Naive thymus-derived CD4-positive, alpha-beta T cell (primary cell): ENCODE data around the gene LAMB2. TPM values are rescaled to one million over a fixed set of nuclear protein-coding genes. Genes with fewer than 3 reads are reported as not detected.

Source experiments
- ATAC-seq: fragments of 150-1000 bp; cut with Tn5 transposase; 2 replicates; pipeline ENCODE4 v1.10.0; 2021; ENCODE audit warnings: mild to moderate bottlenecking, moderate library complexity
- CTCF ChIA-PET: fragments of 350-600 bp; sonication (Branson Sonifier 250); formaldehyde crosslinking; loops from one replicate; lab custom pipeline; 2021; ENCODE audit warnings: antibody characterized with exemption; lab: Charles Lee
- POLR2A ChIA-PET: fragments of 350-600 bp; sonication (Branson Sonifier 250); formaldehyde crosslinking; loops from one replicate; lab custom pipeline; 2021; ENCODE audit warnings: antibody characterized with exemption, inconsistent platforms; lab: Charles Lee
- DNase-seq, 9 donors: peaks; one replicate each; pipeline versions ENCODE4 v3.0.0 to v3.0.0-alpha.2; 2020 to 2022; ENCODE audit warnings: mixed read lengths in 1 of 9
- H3K27ac ChIP-seq: one replicate; pipeline ENCODE4 v1.7.0; 2013; ENCODE audit warnings: mild to moderate bottlenecking, low read depth, low read length, moderate library complexity
- H3K27me3 ChIP-seq, 2 donors: one replicate each; pipeline ENCODE4 v1.7.0; 2013; ENCODE audit warnings: low read length in 2 of 2, mild to moderate bottlenecking in 2 of 2, moderate library complexity in 2 of 2; ENCODE audit not compliant: control insufficient read depth in 2 of 2, insufficient read depth in 2 of 2
- H3K36me3 ChIP-seq, 3 experiments: 1 replicate in 2 of 3; 2 replicates in 1 of 3; pipeline ENCODE4 v1.7.0; 2013; ENCODE audit warnings: low read length in 3 of 3, mild to moderate bottlenecking in 3 of 3, moderate library complexity in 1 of 3; ENCODE audit not compliant: insufficient read depth in 3 of 3, control insufficient read depth in 2 of 3
- H3K4me1 ChIP-seq, 2 donors: one replicate each; pipeline ENCODE4 v1.7.0; 2013; ENCODE audit warnings: low read length in 2 of 2, mild to moderate bottlenecking in 2 of 2, moderate library complexity in 1 of 2; ENCODE audit not compliant: control insufficient read depth in 2 of 2, insufficient read depth in 2 of 2
- H3K4me3 ChIP-seq: 2 replicates; pipeline ENCODE4 v1.7.0; 2013; ENCODE audit warnings: mild to moderate bottlenecking, low read length
- H3K9me3 ChIP-seq, 3 experiments: 1 replicate in 2 of 3; 2 replicates in 1 of 3; pipeline ENCODE4 v1.7.0; 2013; ENCODE audit warnings: low read length in 3 of 3; ENCODE audit not compliant: control insufficient read depth in 2 of 3
- H3K27ac Mint-ChIP-seq, 9 donors: one replicate each; pipeline ENCODE4 v1.8.0; 2020 to 2022; ENCODE audit warnings: mixed read lengths in 9 of 9, mild to moderate bottlenecking in 8 of 9, moderate library complexity in 5 of 9, inconsistent platforms in 2 of 9
- H3K27me3 Mint-ChIP-seq, 5 donors: one replicate each; pipeline ENCODE4 v1.8.0; 2021 to 2022; ENCODE audit warnings: mixed read lengths in 5 of 5, mild to moderate bottlenecking in 1 of 5
- H3K36me3 Mint-ChIP-seq, 5 donors: one replicate each; pipeline ENCODE4 v1.8.0; 2020 to 2022; ENCODE audit warnings: mixed read lengths in 5 of 5, mild to moderate bottlenecking in 3 of 5, inconsistent platforms in 1 of 5
- H3K4me1 Mint-ChIP-seq, 7 donors: one replicate each; pipeline ENCODE4 v1.8.0; 2020 to 2022; ENCODE audit warnings: mixed read lengths in 7 of 7, mild to moderate bottlenecking in 3 of 7, inconsistent platforms in 1 of 7
- H3K4me3 Mint-ChIP-seq, 10 donors: one replicate each; pipeline ENCODE4 v1.8.0; 2020 to 2022; ENCODE audit warnings: mild to moderate bottlenecking in 10 of 10, mixed read lengths in 10 of 10, moderate library complexity in 6 of 10, inconsistent platforms in 2 of 10
- H3K9me3 Mint-ChIP-seq, 11 donors: one replicate each; pipeline ENCODE4 v1.8.0; 2020 to 2022; ENCODE audit warnings: mixed read lengths in 11 of 11, mild to moderate bottlenecking in 4 of 11, inconsistent platforms in 1 of 11, moderate library complexity in 1 of 11
- intact Hi-C, 2 donors: fragments of 100-400 bp; cut with micrococcal nuclease; formaldehyde crosslinking; loops; one replicate each; pipeline ENCODE4 v1.15.1; 2023
- polyA plus RNA-seq, 2 donors: library from polyadenylated mRNA; unstranded; fragments of 300-500 nt; fragmentation: Illumina TruSeq; gene quantifications; one replicate each; pipeline ENCODE4 v1.2.3, GENCODE V29; 2021
- total RNA-seq, 6 experiments: library from RNA in 5 of 6; stranded (reverse) in 5 of 6; gene quantifications; 1 replicate in 5 of 6; 2 replicates in 1 of 6; pipeline ENCODE4 v1.2.3 and lab custom pipeline; 2021 to 2026

The LAMB2 gene
- total and polyA plus RNA-seq, 7 experiments from 2014 or later, result 1.2 to 5.0 (median 1.9) TPM; not detected in 3

DNA sequence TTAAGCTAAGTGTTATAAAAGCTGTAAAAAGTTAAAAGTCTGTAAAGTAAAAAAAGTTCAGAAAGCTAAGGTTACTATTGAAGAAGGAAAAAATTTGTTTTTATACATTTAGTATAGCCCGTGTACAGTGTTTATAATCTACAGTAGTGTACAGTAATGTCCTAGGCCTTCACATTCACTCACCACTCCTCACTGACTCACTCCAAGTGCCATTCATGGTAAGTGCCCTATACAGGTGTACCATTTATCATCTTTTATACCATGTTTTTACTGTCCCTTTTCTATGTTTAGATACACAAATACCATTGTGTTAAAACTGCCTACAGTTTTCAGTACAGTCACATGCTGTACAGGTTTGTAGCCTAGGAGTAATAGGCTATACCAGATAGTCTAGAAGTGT lies 24.4 kb upstream of the LAMB2 start:
- Histone ChIP-seq H3K36me3 (peaks cover 0 to 11% (median 0%) of the 10 kb centered on the region in 3 experiments), H3K9me3 (no peaks in the 10 kb centered on the region), H3K4me1 (no peaks in the 10 kb centered on the region), H3K4me3 (no peak overlapping the region), H3K27ac (peak overlapping the region; percentile 20), H3K27me3 (no peaks in the 10 kb centered on the region)
- intact Hi-C loops, result loop anchor here in 1 of 2 donors (5.0 kb wide), 1 partner anchor 130 kb away; the partner anchor contains the start of gene IMPDH2
- Mint-ChIP-seq H3K27ac (peak overlapping the region in 1 of 9 donors; percentile 15), H3K27me3 (no peaks in the 10 kb centered on the region), H3K36me3 (peaks cover 0 to 1% (median 0%) of the 10 kb centered on the region in 5 donors), H3K4me3 (no peak overlapping the region), H3K4me1 (peaks cover 0 to 6% (median 4%) of the 10 kb centered on the region in 7 donors), H3K9me3 (no peaks in the 10 kb centered on the region)
- CTCF ChIA-PET, result interaction anchor here (0.9 to 8.4 kb wide), 4 partner anchors 36 to 205 kb away, joined by 3 to 64 read pairs (median 5); partner anchors contain the start of genes P4HTM and USP19
- POLR2A ChIA-PET, result interaction anchor here (0.6 to 2.4 kb wide), 4 partner anchors 37 to 296 kb away, joined by 3 to 10 read pairs (median 8); partner anchors contain the start of gene USP19
- DNase-seq (no peak), ATAC-seq (no peak)

DNA sequence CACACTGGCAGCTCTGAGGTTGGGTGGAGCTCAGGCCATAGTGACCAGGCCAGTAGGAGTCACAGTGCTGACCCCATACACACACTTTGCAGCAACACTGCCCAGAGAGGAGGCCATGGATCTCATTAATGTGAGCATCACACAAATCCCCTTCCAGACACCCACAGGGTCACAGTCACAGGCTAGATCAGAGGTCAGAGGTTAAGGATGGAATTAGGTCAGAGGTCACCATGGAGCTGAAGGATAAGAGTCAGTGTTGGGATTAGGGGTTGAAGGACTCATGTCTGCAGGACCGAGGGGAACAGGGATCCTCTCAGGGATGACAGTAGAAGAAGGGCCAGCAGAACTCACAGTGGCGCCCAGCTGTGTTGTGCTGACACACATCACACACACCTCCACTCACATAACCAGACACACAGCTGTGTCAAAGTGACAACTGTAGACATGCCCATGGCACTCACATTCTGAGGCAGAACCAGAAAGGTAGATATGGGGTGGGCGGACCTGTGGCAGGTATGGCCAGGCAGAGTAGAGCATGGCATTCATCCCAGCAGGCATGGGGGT lies 20.6 kb upstream of the LAMB2 start:
- peak overlapping the region in 4 of 9 donors; percentile 30 to 73 (median 60) for H3K27ac Mint-ChIP-seq
- DNase-seq (no peak), ATAC-seq (peak; percentile 16)
- no peak overlapping the region for H3K4me3 Mint-ChIP-seq
- no peaks in the 10 kb centered on the region for H3K9me3 Mint-ChIP-seq
- peaks cover 0 to 5% (median 2%) of the 10 kb centered on the region in 7 donors for H3K4me1 Mint-ChIP-seq
- no peaks in the 10 kb centered on the region for H3K27me3 Mint-ChIP-seq
- no peaks in the 10 kb centered on the region for H3K9me3 ChIP-seq
- intact Hi-C loops, result no loop called here
- CTCF ChIA-PET, result interaction anchor here (8.4 kb wide), 1 partner anchor 164 kb away, joined by 64 read pairs; the partner anchor contains the start of gene P4HTM
- no peaks in the 10 kb centered on the region for H3K36me3 ChIP-seq
- peaks cover 0 to 1% (median 0%) of the 10 kb centered on the region in 5 donors for H3K36me3 Mint-ChIP-seq
- H3K27me3 ChIP-seq, result no peaks in the 10 kb centered on the region
- H3K27ac ChIP-seq, result no peak overlapping the region
- no peaks in the 10 kb centered on the region for H3K4me1 ChIP-seq
- POLR2A ChIA-PET, result interaction anchor here (0.6 to 1.6 kb wide), 5 partner anchors 30 to 1410 kb away, joined by 3 to 7 read pairs (median 3); partner anchors contain the start of gene USP19
- no peak overlapping the region for H3K4me3 ChIP-seq

DNA sequence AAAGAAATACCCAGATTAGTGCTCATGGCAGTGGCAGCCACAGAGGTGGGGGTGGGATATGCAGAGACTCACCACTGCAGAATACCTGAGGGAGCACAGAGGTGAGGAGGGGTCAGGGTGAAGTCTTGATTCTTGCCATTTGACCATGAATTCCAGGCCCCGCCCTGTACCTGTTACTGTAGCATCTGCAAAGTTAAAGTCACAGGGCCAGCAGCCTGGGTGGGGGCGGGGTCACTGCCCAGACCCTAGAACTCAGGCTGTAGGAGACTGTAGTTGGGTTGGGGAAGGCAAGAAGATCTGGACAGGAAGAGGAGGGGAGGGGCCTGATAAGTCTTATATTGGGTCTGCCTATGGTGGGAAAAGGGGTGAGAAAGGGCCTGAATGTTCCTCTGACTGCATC lies 18.8 kb upstream of the LAMB2 start:
- H3K9me3 Mint-ChIP-seq, result no peaks in the 10 kb centered on the region
- ATAC-seq, result no peak
- POLR2A ChIA-PET, result no interaction called here

DNA sequence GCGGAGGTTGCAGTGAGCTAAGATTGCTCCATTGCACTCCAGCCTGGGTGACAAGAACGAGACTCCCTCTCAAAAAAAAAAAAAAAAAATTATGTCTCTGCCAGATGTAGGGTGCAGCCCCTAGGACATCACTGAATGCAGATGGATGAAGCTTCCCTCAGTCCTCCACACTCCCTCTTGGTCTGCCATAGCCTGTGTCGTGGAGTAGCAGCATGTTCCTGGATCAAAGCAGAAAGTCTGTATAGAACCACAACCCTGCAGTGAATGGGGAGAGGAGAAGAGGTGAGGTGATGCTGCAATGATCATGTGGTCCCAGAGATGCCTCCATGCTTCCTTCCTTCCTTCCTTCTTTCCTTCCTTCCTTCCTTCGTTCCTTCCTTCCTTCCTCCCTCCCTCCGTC lies 15.3 kb upstream of the LAMB2 start:
- no peak for ATAC-seq
- Histone ChIP-seq H3K4me1 (no peaks in the 10 kb centered on the region), H3K27me3 (no peaks in the 10 kb centered on the region), H3K36me3 (no peaks in the 10 kb centered on the region), H3K9me3 (no peaks in the 10 kb centered on the region), H3K27ac (no peak overlapping the region), H3K4me3 (no peak overlapping the region)
- Mint-ChIP-seq H3K27ac (no peak overlapping the region), H3K9me3 (no peaks in the 10 kb centered on the region), H3K4me3 (no peak overlapping the region), H3K4me1 (peaks cover 0 to 3% (median 0%) of the 10 kb centered on the region in 7 donors), H3K36me3 (no peaks in the 10 kb centered on the region), H3K27me3 (no peaks in the 10 kb centered on the region)
- intact Hi-C loops, result no loop called here
- ChIA-PET POLR2A (interaction anchor here (0.7 kb wide), 1 partner anchor 27 kb away, joined by 4 read pairs; no protein-coding TSS in a partner anchor), CTCF (no interaction called here)
- no peak for DNase-seq

More for the DNA sequence above, 18.8 kb upstream of the LAMB2 start:
- CTCF ChIA-PET, result no interaction called here
- no peaks in the 10 kb centered on the region for H3K36me3 Mint-ChIP-seq
- no peaks in the 10 kb centered on the region for H3K9me3 ChIP-seq
- no peak overlapping the region for H3K4me3 ChIP-seq
- peak overlapping the region in 2 of 9 donors; percentile 48 to 61 for H3K27ac Mint-ChIP-seq
- H3K27me3 Mint-ChIP-seq, result no peaks in the 10 kb centered on the region
- H3K36me3 ChIP-seq, result no peaks in the 10 kb centered on the region
- no peak overlapping the region for H3K27ac ChIP-seq
- no peak overlapping the region for H3K4me3 Mint-ChIP-seq
- peaks cover 0 to 1% (median 0%) of the 10 kb centered on the region in 7 donors for H3K4me1 Mint-ChIP-seq
- no peaks in the 10 kb centered on the region for H3K4me1 ChIP-seq
- no peaks in the 10 kb centered on the region for H3K27me3 ChIP-seq
- DNase-seq, result no peak
- intact Hi-C loops, result no loop called here

DNA sequence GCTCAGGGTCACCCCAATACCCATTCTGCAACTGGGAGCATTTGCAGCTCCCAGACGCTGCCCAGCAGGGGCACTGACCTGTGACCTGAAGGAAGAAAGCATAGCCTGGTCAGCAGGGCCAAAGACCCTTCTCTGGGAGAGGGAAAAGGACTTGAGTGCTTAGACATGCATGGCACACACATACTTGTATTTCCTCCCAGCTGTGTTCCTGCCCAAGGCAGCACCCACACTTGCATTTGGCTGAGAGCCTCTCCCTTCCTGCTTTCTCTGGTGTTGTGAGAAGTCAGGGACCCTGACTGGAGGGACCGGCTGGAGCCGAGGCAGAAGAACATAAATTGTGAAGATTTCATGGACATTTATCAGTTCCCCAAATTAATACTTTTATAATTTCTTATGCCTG lies 7.2 kb upstream of the LAMB2 start:
- H3K27ac ChIP-seq, result no peak overlapping the region
- ATAC-seq, result no peak
- ChIA-PET CTCF (no interaction called here), POLR2A (no interaction called here)
- no peaks in the 10 kb centered on the region for H3K4me1 ChIP-seq
- H3K27ac Mint-ChIP-seq, result no peak overlapping the region
- intact Hi-C loops, result no loop called here
- peaks cover 0 to 13% (median 0%) of the 10 kb centered on the region in 7 donors for H3K4me1 Mint-ChIP-seq
- H3K36me3 ChIP-seq, result no peaks in the 10 kb centered on the region
- H3K27me3 Mint-ChIP-seq, result peaks cover 0 to 8% (median 2%) of the 10 kb centered on the region in 5 donors
- no peak overlapping the region for H3K4me3 Mint-ChIP-seq
- peaks cover 0 to 9% (median 0%) of the 10 kb centered on the region in 11 donors for H3K9me3 Mint-ChIP-seq
- no peaks in the 10 kb centered on the region for H3K9me3 ChIP-seq
- H3K4me3 ChIP-seq, result no peak overlapping the region
- DNase-seq, result no peak
- no peaks in the 10 kb centered on the region for H3K27me3 ChIP-seq
- peaks cover 0 to 5% (median 0%) of the 10 kb centered on the region in 5 donors for H3K36me3 Mint-ChIP-seq

DNA sequence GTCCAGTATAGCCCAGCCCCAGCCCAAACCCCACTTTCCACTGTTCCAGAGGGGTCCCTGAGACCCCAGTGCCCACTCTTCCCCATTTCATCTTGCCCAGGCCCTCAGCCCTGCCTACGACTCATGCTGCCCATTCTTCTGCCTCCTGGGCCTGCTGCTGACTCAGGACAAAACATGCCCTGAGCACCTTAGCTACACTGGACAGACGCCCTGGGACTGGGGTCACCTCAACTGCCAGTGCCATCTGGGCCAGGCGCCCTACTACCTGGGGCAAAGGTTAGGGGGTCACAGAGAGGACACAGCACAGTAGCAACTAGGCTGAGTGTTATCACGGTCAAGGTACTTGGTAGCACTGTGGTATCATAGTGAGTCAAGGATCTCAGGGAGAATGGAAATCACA lies 2.6 kb upstream of the LAMB2 start:
- Histone ChIP-seq H3K27ac (no peak overlapping the region), H3K36me3 (no peaks in the 10 kb centered on the region), H3K9me3 (no peaks in the 10 kb centered on the region), H3K4me3 (no peak overlapping the region), H3K27me3 (no peaks in the 10 kb centered on the region), H3K4me1 (no peaks in the 10 kb centered on the region)
- ChIA-PET CTCF (no interaction called here), POLR2A (no interaction called here)
- H3K4me3 Mint-ChIP-seq, result no peak overlapping the region
- no peak for DNase-seq
- peaks cover 0 to 3% (median 0%) of the 10 kb centered on the region in 5 donors for H3K36me3 Mint-ChIP-seq
- peaks cover 0 to 11% (median 0%) of the 10 kb centered on the region in 7 donors for H3K4me1 Mint-ChIP-seq
- peaks cover 16 to 22% (median 20%) of the 10 kb centered on the region in 5 donors for H3K27me3 Mint-ChIP-seq
- no peak overlapping the region for H3K27ac Mint-ChIP-seq
- H3K9me3 Mint-ChIP-seq, result peaks cover 0 to 2% (median 0%) of the 10 kb centered on the region in 11 donors
- ATAC-seq, result no peak
- intact Hi-C loops, result no loop called here
